Activated naive CD8-positive, alpha-beta T cell treated with anti-CD3 and anti-CD28 coated beads, Interleukin-2, amount 50 U/mL, for 24 hours (primary cell): ENCODE results near the gene TFCP2L1.
"Not testable (repeated sequence)": the region's sequence is repeated elsewhere in the genome, so short reads cannot be mapped to it uniquely, and the experiment has no call there.

Experiments
- ATAC-seq: fragments of 150-1000 bp; cut with Tn5 transposase; one replicate; pipeline ENCODE4 v1.10.0; 2021
- DNase-seq: peaks from one replicate; pipeline ENCODE4 v3.0.0; 2021
- H3K27ac Mint-ChIP-seq: one replicate; pipeline ENCODE4 v1.8.0; 2021; ENCODE audit warnings: mild to moderate bottlenecking, mixed read lengths
- H3K27me3 Mint-ChIP-seq: one replicate; pipeline ENCODE4 v1.8.0; 2021; ENCODE audit warnings: mixed read lengths
- H3K36me3 Mint-ChIP-seq: one replicate; pipeline ENCODE4 v1.8.0; 2021; ENCODE audit warnings: low read depth, mixed read lengths
- H3K4me1 Mint-ChIP-seq: one replicate; pipeline ENCODE4 v1.8.0; 2021; ENCODE audit warnings: mixed read lengths
- H3K4me3 Mint-ChIP-seq: one replicate; pipeline ENCODE4 v1.8.0; 2021; ENCODE audit warnings: mild to moderate bottlenecking, moderate library complexity, mixed read lengths
- H3K9me3 Mint-ChIP-seq: one replicate; pipeline ENCODE4 v1.8.0; 2021; ENCODE audit warnings: mixed read lengths

TFCP2L1 gene

GRCh38 chr2:121307048-121307447 lies 22.0 kb upstream of the TFCP2L1 start:
- ATAC-seq (no peak), DNase-seq (no peak)
- H3K27me3 Mint-ChIP-seq = peaks cover 23% of the 10 kb centered on the region
- no peaks in the 10 kb centered on the region for H3K36me3 Mint-ChIP-seq
- H3K4me1 Mint-ChIP-seq = no peaks in the 10 kb centered on the region
- peaks cover 3% of the 10 kb centered on the region for H3K9me3 Mint-ChIP-seq
- H3K27ac Mint-ChIP-seq = no peak overlapping the region
- no peak overlapping the region for H3K4me3 Mint-ChIP-seq

GRCh38 chr2:121304941-121305340 lies 19.9 kb upstream of the TFCP2L1 start:
- ATAC-seq = no peak
- no peaks in the 10 kb centered on the region for H3K4me1 Mint-ChIP-seq
- no peak overlapping the region for H3K4me3 Mint-ChIP-seq
- DNase-seq = no peak
- H3K36me3 Mint-ChIP-seq = no peaks in the 10 kb centered on the region
- H3K9me3 Mint-ChIP-seq = peaks cover 3% of the 10 kb centered on the region
- H3K27me3 Mint-ChIP-seq = peaks cover 33% of the 10 kb centered on the region
- no peak overlapping the region for H3K27ac Mint-ChIP-seq

- Mint-ChIP-seq H3K4me1 (no peaks in the 10 kb centered on the region), H3K27ac (no peak overlapping the region), H3K36me3 (no peaks in the 10 kb centered on the region), H3K27me3 (peaks cover 32% of the 10 kb centered on the region), H3K4me3 (no peak overlapping the region), H3K9me3 (peaks cover 3% of the 10 kb centered on the region)
- DNase-seq = no peak
- no peak for ATAC-seq
Measured at GRCh38 chr2:121303531-121304263, 18.7 kb upstream of the TFCP2L1 start.

DNA sequence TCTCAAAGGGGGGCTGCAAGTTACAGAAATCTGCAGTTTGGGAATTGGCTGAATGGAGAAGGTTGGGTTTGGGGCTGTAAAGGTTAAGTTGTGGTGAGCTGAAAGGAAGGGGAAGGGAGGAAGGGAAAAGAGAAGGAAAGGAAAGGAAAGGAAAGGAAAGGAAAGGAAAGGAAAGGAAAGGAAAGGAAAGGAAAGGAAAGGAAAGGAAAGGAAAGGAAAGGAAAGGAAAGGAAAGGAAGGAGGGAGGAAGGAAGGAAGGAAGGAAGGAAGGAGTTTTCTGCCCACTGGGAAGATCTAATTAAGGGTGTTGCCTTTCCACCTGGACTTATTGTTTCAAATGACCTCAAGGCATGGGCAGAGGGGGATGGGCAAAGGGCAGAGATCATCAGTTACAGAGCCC lies 16.2 kb upstream of the TFCP2L1 start:
- H3K9me3 Mint-ChIP-seq, H3K36me3 Mint-ChIP-seq, ATAC-seq, H3K27ac Mint-ChIP-seq, H3K4me1 Mint-ChIP-seq, DNase-seq, H3K4me3 Mint-ChIP-seq: not testable (repeated sequence)
- peaks cover 18% of the 10 kb centered on the region for H3K27me3 Mint-ChIP-seq

DNA sequence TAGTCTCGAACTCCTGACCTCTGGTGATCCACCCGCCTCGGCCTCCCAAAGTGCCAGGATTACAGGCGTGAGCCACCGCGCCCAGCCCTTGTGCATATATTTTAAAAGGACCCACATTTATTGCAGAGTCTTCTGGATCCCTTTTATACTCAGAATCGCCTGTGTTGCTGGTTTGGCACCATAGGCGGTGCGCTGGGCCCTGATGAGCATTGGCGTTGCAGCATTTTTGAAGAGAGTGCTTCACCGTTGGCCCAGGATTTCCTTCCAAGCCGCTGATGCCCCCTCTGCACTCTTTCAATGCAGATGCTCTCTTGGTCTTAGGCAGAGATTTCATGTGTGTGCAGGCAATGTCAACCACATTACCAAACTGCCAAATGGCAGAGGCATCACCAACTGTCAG lies 13.5 kb upstream of the TFCP2L1 start:
- Mint-ChIP-seq H3K36me3 (no peaks in the 10 kb centered on the region), H3K4me1 (no peaks in the 10 kb centered on the region), H3K27me3 (peaks cover 12% of the 10 kb centered on the region), H3K9me3 (no peaks in the 10 kb centered on the region), H3K27ac (no peak overlapping the region), H3K4me3 (no peak overlapping the region)
- DNase-seq = no peak
- ATAC-seq = no peak

GRCh38 chr2:121297866-121298265 lies 12.9 kb upstream of the TFCP2L1 start:
- H3K27ac Mint-ChIP-seq, H3K4me1 Mint-ChIP-seq, H3K9me3 Mint-ChIP-seq, H3K4me3 Mint-ChIP-seq, ATAC-seq, DNase-seq, H3K36me3 Mint-ChIP-seq: not testable (repeated sequence)
- peaks cover 10% of the 10 kb centered on the region for H3K27me3 Mint-ChIP-seq

DNA sequence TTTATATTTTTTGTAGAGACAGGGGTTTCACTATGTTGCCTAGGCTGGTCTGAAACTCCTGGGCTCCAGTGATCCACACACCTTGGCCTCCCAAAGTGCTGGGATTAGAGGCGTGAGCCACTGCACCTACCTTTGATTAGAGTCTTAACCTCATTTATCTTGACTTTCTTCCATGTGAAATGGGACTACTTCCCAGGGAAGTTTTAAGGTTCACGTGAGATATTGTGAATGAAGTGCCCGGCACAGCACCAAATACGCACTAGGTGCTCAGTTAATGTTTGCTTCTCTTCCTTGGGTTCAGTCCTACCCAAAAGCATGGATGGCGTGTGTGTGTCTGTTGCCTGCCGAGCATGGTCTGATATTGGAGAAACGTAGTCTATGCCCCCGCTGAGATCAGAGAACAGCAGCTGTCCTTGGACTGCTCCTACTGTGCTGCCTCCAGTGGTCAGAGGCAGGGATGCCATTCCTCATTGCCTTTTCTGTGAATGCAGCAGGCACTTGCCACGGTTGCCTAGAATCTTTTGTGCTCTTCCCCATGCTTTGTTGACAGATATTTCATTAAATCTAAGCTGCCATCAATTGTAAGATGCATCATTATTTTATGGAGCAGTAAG lies 12.3 kb upstream of the TFCP2L1 start:
- Mint-ChIP-seq H3K9me3 (no peaks in the 10 kb centered on the region), H3K36me3 (no peaks in the 10 kb centered on the region), H3K4me3 (no peak overlapping the region), H3K27me3 (peaks cover 10% of the 10 kb centered on the region), H3K4me1 (no peaks in the 10 kb centered on the region), H3K27ac (no peak overlapping the region)
- DNase-seq (no peak), ATAC-seq (no peak)

DNA sequence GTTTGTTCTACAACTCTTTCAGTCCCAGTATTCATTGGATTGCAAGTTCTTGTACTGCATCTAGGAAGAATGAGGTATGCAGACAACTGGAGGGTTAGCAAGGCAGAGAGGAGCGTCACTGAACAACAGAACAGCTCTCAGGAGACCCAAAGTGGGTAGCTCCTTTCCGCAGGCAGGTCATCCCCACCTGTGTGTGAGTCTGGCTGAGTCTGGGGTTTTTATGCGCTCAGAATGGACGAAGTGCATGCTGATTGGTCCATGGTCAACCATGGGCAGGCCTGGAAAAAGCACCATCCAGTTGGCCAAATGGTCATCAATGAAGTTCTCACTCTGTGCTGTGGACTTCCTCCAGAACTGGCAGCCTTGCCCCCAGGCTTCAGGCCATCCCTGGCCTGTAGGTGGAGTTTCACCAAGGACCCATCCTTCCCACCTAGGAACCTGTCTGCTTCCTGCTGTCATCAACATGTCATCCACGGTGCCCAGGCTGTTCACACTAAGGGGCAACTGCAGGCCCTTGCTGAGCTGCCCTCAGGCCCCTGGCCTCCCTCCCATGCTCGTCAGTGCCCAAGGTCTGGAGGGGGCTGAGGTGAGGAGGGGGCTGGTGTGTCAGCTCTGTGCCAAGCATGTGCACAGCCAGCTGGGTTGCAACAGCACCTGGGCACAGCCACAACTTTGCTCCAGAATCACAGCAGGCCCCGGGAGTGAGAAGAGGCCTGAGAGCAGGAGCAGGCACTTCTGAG lies 11.1 kb upstream of the TFCP2L1 start:
- H3K27ac Mint-ChIP-seq = no peak overlapping the region
- no peaks in the 10 kb centered on the region for H3K36me3 Mint-ChIP-seq
- no peaks in the 10 kb centered on the region for H3K4me1 Mint-ChIP-seq
- H3K4me3 Mint-ChIP-seq = no peak overlapping the region
- no peak for ATAC-seq
- DNase-seq = no peak
- peaks cover under 1% of the 10 kb centered on the region for H3K27me3 Mint-ChIP-seq
- H3K9me3 Mint-ChIP-seq = no peaks in the 10 kb centered on the region

DNA sequence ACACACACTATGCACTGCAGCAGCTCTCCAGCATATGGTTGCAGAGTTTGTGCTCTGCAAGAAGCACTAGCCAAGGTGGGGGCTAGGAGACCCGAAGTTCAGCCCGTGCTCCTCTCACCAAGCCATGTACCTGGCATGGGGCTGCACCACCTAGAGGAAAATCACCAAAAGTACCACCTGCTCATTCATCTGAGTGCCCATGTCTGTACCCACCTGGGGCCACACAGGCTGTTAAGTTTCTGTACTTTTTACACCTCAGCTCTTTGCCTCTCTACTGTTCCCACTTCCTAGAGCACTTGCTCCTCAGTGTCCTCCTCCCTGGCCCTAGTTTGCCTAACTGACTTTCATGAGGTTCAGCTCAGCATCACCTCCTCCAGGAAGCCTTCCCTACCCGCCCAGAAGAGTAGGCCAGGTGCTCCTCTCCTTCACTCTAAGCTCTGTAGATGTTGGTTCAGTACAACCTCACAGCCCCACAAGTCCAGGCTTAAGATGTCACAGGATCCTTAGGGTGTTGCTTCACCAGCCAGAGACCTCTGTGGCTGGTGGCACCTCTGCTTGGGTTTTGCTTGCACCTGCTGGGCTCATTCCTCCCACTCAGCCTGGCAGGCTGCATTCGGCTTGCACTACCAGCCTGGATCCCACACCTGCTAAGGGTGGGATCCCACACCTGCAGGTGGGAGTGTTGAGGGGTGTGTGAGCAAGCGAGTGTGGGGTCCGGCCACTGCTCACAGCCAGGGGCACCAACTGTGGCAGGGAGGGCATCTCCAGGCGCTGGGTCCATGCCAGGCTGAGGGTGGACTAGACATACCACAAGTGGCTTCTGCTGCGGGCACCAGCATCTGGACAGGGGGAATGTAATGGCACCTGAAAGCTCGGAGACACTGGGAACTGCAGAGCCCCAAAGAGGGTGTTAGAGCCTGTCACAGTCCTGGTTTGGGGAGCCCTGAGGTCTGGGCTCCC lies 10.2 kb upstream of the TFCP2L1 start:
- Mint-ChIP-seq H3K36me3 (no peaks in the 10 kb centered on the region), H3K27ac (no peak overlapping the region), H3K27me3 (no peaks in the 10 kb centered on the region), H3K4me1 (no peaks in the 10 kb centered on the region), H3K9me3 (no peaks in the 10 kb centered on the region), H3K4me3 (no peak overlapping the region)
- ATAC-seq (peak; percentile 15), DNase-seq (no peak)

- H3K27ac Mint-ChIP-seq = no peak overlapping the region
- H3K9me3 Mint-ChIP-seq = no peaks in the 10 kb centered on the region
- H3K27me3 Mint-ChIP-seq = no peaks in the 10 kb centered on the region
- DNase-seq (no peak), ATAC-seq (no peak)
- H3K4me1 Mint-ChIP-seq = no peaks in the 10 kb centered on the region
- no peak overlapping the region for H3K4me3 Mint-ChIP-seq
- no peaks in the 10 kb centered on the region for H3K36me3 Mint-ChIP-seq
Measured at GRCh38 chr2:121293450-121294325, 8.7 kb upstream of the TFCP2L1 start.

DNA sequence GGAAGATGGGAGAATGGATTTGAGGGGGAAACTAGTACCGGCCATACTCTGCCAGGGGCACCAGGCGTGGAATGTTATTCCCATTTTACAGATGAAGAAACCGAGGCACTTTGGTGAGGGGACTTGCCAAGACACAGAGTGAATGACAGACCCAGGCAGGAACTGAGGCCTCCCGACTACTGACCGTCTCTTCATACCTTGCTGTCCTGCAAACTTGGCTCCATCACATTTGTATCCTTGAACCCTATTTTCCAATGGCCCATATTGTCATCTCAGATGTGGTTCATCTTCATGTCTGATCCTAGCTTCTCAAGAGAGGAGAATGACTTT lies 6.2 kb upstream of the TFCP2L1 start:
- peaks cover 10% of the 10 kb centered on the region for H3K27me3 Mint-ChIP-seq
- ATAC-seq (no peak), DNase-seq (no peak)
- no peak overlapping the region for H3K4me3 Mint-ChIP-seq
- H3K4me1 Mint-ChIP-seq = no peaks in the 10 kb centered on the region
- H3K9me3 Mint-ChIP-seq = no peaks in the 10 kb centered on the region
- no peak overlapping the region for H3K27ac Mint-ChIP-seq
- H3K36me3 Mint-ChIP-seq = no peaks in the 10 kb centered on the region

DNA sequence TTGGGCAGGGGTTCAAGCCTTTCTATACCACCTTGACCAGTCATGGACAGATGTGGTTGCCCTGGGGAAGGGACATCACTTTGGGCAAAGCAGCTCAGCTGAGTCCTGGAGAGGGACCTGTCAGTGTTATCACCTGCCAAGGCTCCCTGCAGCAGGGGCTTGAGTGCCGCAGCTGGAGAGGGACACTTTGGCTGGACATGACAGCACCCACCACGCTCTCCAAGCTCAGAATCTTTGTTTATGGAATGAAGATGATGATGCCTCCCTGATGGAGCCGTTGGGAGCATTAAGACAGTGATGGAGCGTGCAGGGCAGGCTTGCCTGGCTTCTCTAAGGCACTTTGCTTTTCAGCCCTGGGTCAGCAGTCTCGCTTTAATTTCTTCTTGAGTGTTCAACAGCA lies 4.3 kb upstream of the TFCP2L1 start:
- H3K4me3 Mint-ChIP-seq = no peak overlapping the region
- no peaks in the 10 kb centered on the region for H3K36me3 Mint-ChIP-seq
- DNase-seq (no peak), ATAC-seq (no peak)
- H3K27me3 Mint-ChIP-seq = peaks cover 20% of the 10 kb centered on the region
- H3K27ac Mint-ChIP-seq = no peak overlapping the region
- peaks cover 3% of the 10 kb centered on the region for H3K4me1 Mint-ChIP-seq
- no peaks in the 10 kb centered on the region for H3K9me3 Mint-ChIP-seq

- H3K4me3 Mint-ChIP-seq = no peak overlapping the region
- peaks cover 26% of the 10 kb centered on the region for H3K27me3 Mint-ChIP-seq
- H3K9me3 Mint-ChIP-seq = no peaks in the 10 kb centered on the region
- no peaks in the 10 kb centered on the region for H3K36me3 Mint-ChIP-seq
- ATAC-seq = no peak
- DNase-seq = no peak
- peaks cover 6% of the 10 kb centered on the region for H3K4me1 Mint-ChIP-seq
- H3K27ac Mint-ChIP-seq = no peak overlapping the region
Measured at GRCh38 chr2:121288454-121289231, 3.6 kb upstream of the TFCP2L1 start.
